Measurements from ENCODE around the gene TNFAIP8. TPM values are rescaled to one million over a fixed set of nuclear protein-coding genes. Genes with fewer than 3 reads are reported as not detected.

Gene TNFAIP8
- total and polyA plus RNA-seq, 9 of the 15 experiments (the other 6 are each of a cell fraction or from before 2014, with no cell fraction given): 29.9 to 52.2 (median 44.8) TPM

GRCh38 chr5:119330367-119331183 lies 25.2 kb upstream of the TNFAIP8 start:
- H3K36me3 ChIP-seq (ENCODE audit: control insufficient read depth, insufficient read depth, low read length): peaks cover 11% of the 10 kb centered on the region
- POLR2A ChIA-PET: interaction anchor here (0.6 to 2.4 kb wide), 6 partner anchors 8 to 260 kb away, joined by 3 to 11 read pairs (median 4); partner anchors contain the start of gene DMXL1
- H3K27ac ChIP-seq (ENCODE audit: extremely low read depth, low read depth, low read length): peak overlapping the region; percentile 86
- peak; percentile 78 to 94 (median 80) for DNase-seq (ENCODE audit: extremely low read depth in 1 of 4, low spot score in 3 of 4)
- peaks cover 6% of the 10 kb centered on the region for H3K9me1 ChIP-seq (ENCODE audit: control insufficient read depth, insufficient read depth, low read length)
- no peak overlapping the region for H3K4me3 ChIP-seq
- peak overlapping the region; percentile 7; the same call in 1 of the 2 replicates for H2AFZ ChIP-seq (ENCODE audit: low read depth, low read length)
- peak overlapping the region; percentile 66 for H3K4me2 ChIP-seq (ENCODE audit: insufficient read depth, low read length)
- H4K20me1 ChIP-seq (replicated peaks; ENCODE audit: control insufficient read depth, insufficient read depth, low read length): no peaks in the 10 kb centered on the region
- H3K27me3 ChIP-seq (ENCODE audit: control insufficient read depth in 2 of 2, insufficient read depth in 2 of 2, low read length in 2 of 2): no peaks in the 10 kb centered on the region
- H3K79me2 ChIP-seq (ENCODE audit: control insufficient read depth, insufficient read depth, low read length): peaks cover 92% of the 10 kb centered on the region
- in situ Hi-C loops (cut with MboI) (no loop called here), intact Hi-C loops (cut with micrococcal nuclease) (loop anchor here (1.0 to 2.0 kb wide), 3 partner anchors 9 to 62 kb away; no protein-coding TSS in a partner anchor)
- peak; percentile 87 for FAIRE-seq
- ATAC-seq: peak; percentile 79
- CTCF ChIA-PET (ENCODE audit: low intra/inter-chr PET ratio): no interaction called here
- peak overlapping the region in 1 of 2 experiments; percentile 66; a peak in 2 of 4 replicates for H3K9ac ChIP-seq (ENCODE audit: insufficient read depth in 1 of 2, low read depth in 2 of 2, low read length in 2 of 2)
- 2% methylated on average over 9 of the region's 9 CpGs for WGBS (ENCODE audit: insufficient coverage, low coverage, missing lambda C conversion rate)
- no TSS peak for BruUV-seq (replicated peaks)
- peaks cover 42 to 90% of the 10 kb centered on the region in 2 experiments for H3K4me1 ChIP-seq (replicated peaks in 1 of 2; ENCODE audit: control insufficient read depth in 2 of 2, insufficient read depth in 2 of 2, low read length in 2 of 2)
- no peaks in the 10 kb centered on the region for H3K9me3 ChIP-seq (replicated peaks; ENCODE audit: control insufficient read depth, insufficient read depth, low read depth, low read length)
- peak; percentile 7; the same call in 1 of the 2 replicates for TF ChIP-seq DEAF1 (CRISPR knock-in tag; IDR thresholded peaks at IDR 0.05)
- no peak for TF ChIP-seq THRA (IDR thresholded peaks at IDR 0.05)
- no peak; the same call in 1 of the 2 replicates for TF ChIP-seq ZSCAN32 (CRISPR knock-in tag; IDR thresholded peaks at IDR 0.05)
- peak; percentile 57 for TF ChIP-seq ZNF134 (CRISPR knock-in tag; conservative IDR thresholded peaks at IDR 0.05)
- no peak for TF ChIP-seq SRSF1 (IDR thresholded peaks at IDR 0.05; ENCODE audit: low read depth, low read length)
- peak; percentile 100 for TF ChIP-seq GATA2 (CRISPR knock-in tag; IDR thresholded peaks at IDR 0.05)
- no peak for TF ChIP-seq ZNF184 (CRISPR knock-in tag; IDR thresholded peaks at IDR 0.05)
- TF ChIP-seq SLC30A9 (CRISPR knock-in tag; IDR thresholded peaks at IDR 0.05): no peak
- TF ChIP-seq NONO (IDR thresholded peaks at IDR 0.05; ENCODE audit: low read depth in 2 of 2, low read length in 1 of 2): peak in 1 of 2 experiments; percentile 73; a peak in 2 of 4 replicates
- no peak for TF ChIP-seq ZNF280B (CRISPR knock-in tag; IDR thresholded peaks at IDR 0.05)
- no peak for TF ChIP-seq ZNF398 (CRISPR knock-in tag; IDR thresholded peaks at IDR 0.05)
- TF ChIP-seq ZC3H8 (IDR thresholded peaks at IDR 0.05): no peak
- TF ChIP-seq PHF21A (IDR thresholded peaks at IDR 0.05; ENCODE audit: borderline replicate concordance, low read depth): 0 out of 2 replicates have a peak, but pooled peaks have one; percentile 37
